ENCODE results near the gene DLG1. TPM values are rescaled to one million over a fixed set of nuclear protein-coding genes. Genes with fewer than 3 reads are reported as not detected.
"Not testable (repeated sequence)": the region's sequence is repeated elsewhere in the genome, so short reads cannot be mapped to it uniquely, and the experiment has no call there.

Gene DLG1
- polyA plus RNA-seq, 4 donors: 25.5 to 68.9 (median 39.7) TPM

DNA sequence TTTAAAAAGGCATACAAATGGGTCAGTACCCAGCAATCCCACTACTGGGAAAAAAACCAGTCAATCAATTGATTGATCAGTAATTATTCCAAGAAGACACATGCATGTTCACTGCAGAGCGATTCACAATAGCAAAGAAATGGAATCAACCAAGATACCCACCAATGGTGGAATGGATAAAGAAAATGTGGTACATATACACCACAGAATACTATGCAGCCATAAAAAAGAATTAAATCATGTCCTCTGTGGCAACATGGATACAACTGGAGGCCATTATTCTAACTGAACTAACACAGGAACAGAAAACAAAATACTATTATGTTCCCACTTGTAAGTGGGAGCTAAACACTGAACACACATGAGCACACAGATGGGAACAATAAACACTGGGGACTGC, 103.1 kb downstream of the DLG1 start:
- Histone ChIP-seq H3K4me3 (ENCODE audit: low read depth in 1 of 3, low read length in 3 of 3) (no peak overlapping the region), H3K9me3 (ENCODE audit: control insufficient read depth in 2 of 2, insufficient read depth in 1 of 2, low read depth in 1 of 2, low read length in 1 of 2) (no peaks in the 10 kb centered on the region), H3K4me1 (ENCODE audit: control insufficient read depth in 3 of 3, insufficient read depth in 2 of 3, low read depth in 1 of 3, low read length in 2 of 3) (no peaks in the 10 kb centered on the region), H3K27me3 (ENCODE audit: control insufficient read depth in 3 of 3, insufficient read depth in 3 of 3, low read length in 3 of 3) (no peaks in the 10 kb centered on the region), H3K36me3 (ENCODE audit: control insufficient read depth in 3 of 3, insufficient read depth in 2 of 3, low read depth in 1 of 3, low read length in 3 of 3) (peaks cover 0 to 13% (median 3%) of the 10 kb centered on the region in 3 donors), H3K27ac (ENCODE audit: low read depth in 1 of 3, low read length in 2 of 3) (no peak overlapping the region)
- WGBS, 3 donors: 97 to 100% (median 98%) methylated on average over 1 of the region's 1 CpG
- FAIRE-seq (no peak), DNase-seq (no peak)

DNA sequence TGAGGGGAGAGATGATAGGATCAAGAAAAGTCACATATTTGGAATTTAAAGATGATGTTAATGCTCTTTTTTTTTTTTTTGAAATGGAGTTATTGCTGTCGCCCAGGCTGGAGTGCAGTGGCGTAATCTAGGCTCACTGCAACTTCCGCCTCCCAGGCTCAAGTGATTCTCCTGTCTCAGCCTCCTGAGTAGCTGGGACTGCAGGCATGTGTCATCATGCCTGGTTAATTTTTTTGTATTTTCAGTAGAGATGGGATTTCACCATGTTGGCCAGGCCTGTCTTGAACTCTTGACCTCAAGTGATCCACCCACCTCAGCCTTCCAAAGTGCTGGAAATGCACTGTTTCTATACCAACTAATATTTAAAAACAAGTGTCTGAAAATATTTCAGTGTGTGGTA, 104.7 kb downstream of the DLG1 start:
- H3K9me3 ChIP-seq (ENCODE audit: control insufficient read depth in 2 of 2, insufficient read depth in 1 of 2, low read depth in 1 of 2, low read length in 1 of 2); H3K4me3 ChIP-seq (ENCODE audit: low read depth in 1 of 3, low read length in 3 of 3); DNase-seq; FAIRE-seq; H3K27ac ChIP-seq (ENCODE audit: low read depth in 1 of 3, low read length in 2 of 3); H3K4me1 ChIP-seq (ENCODE audit: control insufficient read depth in 3 of 3, insufficient read depth in 2 of 3, low read depth in 1 of 3, low read length in 2 of 3); H3K27me3 ChIP-seq (ENCODE audit: control insufficient read depth in 3 of 3, insufficient read depth in 3 of 3, low read length in 3 of 3): not testable (repeated sequence)
- peaks cover 0 to 13% (median 6%) of the 10 kb centered on the region in 3 donors for H3K36me3 ChIP-seq (ENCODE audit: control insufficient read depth in 3 of 3, insufficient read depth in 2 of 3, low read depth in 1 of 3, low read length in 3 of 3)
- WGBS, 3 donors: 97 to 100% (median 98%) methylated on average over 3 of the region's 3 CpGs

DNA sequence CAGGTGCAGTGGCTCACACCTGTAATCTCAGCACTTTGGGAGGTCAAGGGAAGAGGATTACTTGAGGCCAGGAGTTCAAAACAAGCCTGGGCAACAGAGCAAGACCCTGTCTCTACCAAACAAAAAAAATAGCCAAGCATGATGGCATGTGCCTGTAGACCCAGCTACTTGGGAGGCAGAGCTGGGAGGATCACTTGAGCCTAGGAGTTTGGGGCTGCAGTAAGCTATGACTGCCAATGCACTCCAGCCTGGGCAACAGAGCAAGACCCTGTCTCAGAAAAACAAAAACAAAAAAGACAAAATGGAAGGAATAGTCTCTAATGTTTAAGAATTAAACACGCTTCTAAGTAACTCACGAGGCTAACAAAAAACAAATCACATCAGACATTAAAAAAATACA, 106.5 kb downstream of the DLG1 start:
- Histone ChIP-seq H3K27me3 (ENCODE audit: control insufficient read depth in 3 of 3, insufficient read depth in 3 of 3, low read length in 3 of 3) (no peaks in the 10 kb centered on the region), H3K27ac (ENCODE audit: low read depth in 1 of 3, low read length in 2 of 3) (no peak overlapping the region), H3K9me3 (ENCODE audit: control insufficient read depth in 2 of 2, insufficient read depth in 1 of 2, low read depth in 1 of 2, low read length in 1 of 2) (no peaks in the 10 kb centered on the region), H3K36me3 (ENCODE audit: control insufficient read depth in 3 of 3, insufficient read depth in 2 of 3, low read depth in 1 of 3, low read length in 3 of 3) (peaks cover 0 to 9% (median 6%) of the 10 kb centered on the region in 3 donors), H3K4me1 (ENCODE audit: control insufficient read depth in 3 of 3, insufficient read depth in 2 of 3, low read depth in 1 of 3, low read length in 2 of 3) (no peaks in the 10 kb centered on the region), H3K4me3 (ENCODE audit: low read depth in 1 of 3, low read length in 3 of 3) (no peak overlapping the region)
- FAIRE-seq (no peak), DNase-seq (no peak)
- WGBS, 3 donors: 95 to 100% (median 98%) methylated on average over 2 of the region's 2 CpGs

DNA sequence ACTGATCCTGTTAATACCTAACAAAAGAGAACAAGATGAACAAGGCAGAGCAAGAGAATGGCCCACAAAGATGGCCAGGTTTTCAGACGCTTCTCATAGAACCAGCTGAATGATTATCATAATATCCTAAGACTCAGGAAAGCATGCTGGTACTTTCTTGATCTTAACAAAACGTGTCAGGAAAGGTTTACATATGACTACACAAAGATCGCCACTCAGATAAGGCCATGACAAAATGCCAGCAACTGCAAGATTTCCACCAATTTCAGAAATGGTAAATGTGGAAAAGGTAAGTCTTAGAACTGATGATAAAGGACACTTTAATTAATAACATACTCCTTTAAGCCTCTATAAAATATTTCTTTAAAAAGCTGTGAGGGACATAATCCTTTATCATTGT, 108.8 kb downstream of the DLG1 start:
- H3K36me3 ChIP-seq (ENCODE audit: control insufficient read depth in 3 of 3, insufficient read depth in 2 of 3, low read depth in 1 of 3, low read length in 3 of 3): peaks cover 0 to 9% (median 4%) of the 10 kb centered on the region in 3 donors
- 58 to 63% (median 60%) methylated on average over 3 of the region's 3 CpGs for WGBS, 3 donors
- no peak overlapping the region for H3K27ac ChIP-seq (ENCODE audit: low read depth in 1 of 3, low read length in 2 of 3)
- H3K27me3 ChIP-seq (ENCODE audit: control insufficient read depth in 3 of 3, insufficient read depth in 3 of 3, low read length in 3 of 3): no peaks in the 10 kb centered on the region
- no peaks in the 10 kb centered on the region for H3K4me1 ChIP-seq (ENCODE audit: control insufficient read depth in 3 of 3, insufficient read depth in 2 of 3, low read depth in 1 of 3, low read length in 2 of 3)
- no peak for FAIRE-seq
- H3K9me3 ChIP-seq (ENCODE audit: control insufficient read depth in 2 of 2, insufficient read depth in 1 of 2, low read depth in 1 of 2, low read length in 1 of 2): no peaks in the 10 kb centered on the region
- no peak for DNase-seq
- H3K4me3 ChIP-seq (ENCODE audit: low read depth in 1 of 3, low read length in 3 of 3): no peak overlapping the region

DNA sequence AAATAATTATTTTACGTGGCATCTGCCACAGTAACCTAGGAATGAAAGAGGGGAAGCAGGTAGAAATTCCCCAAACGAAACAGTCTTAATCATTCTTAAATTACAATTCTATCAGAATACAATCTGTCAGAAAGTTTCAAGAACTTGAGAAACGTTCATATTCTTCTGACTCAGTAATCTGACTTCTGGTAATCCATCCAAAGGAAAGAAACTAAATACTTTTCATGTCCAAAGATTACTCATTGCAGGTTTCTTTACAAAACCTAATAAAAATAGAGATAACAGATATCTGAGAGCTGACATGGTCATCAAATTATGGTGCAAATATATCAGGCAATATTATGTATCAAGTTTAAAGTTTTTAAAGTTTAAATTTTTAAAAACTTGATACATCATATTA, 109.4 kb downstream of the DLG1 start:
- Histone ChIP-seq H3K36me3 (ENCODE audit: control insufficient read depth in 3 of 3, insufficient read depth in 2 of 3, low read depth in 1 of 3, low read length in 3 of 3) (peaks cover 0 to 9% (median 4%) of the 10 kb centered on the region in 3 donors), H3K9me3 (ENCODE audit: control insufficient read depth in 2 of 2, insufficient read depth in 1 of 2, low read depth in 1 of 2, low read length in 1 of 2) (no peaks in the 10 kb centered on the region), H3K27ac (ENCODE audit: low read depth in 1 of 3, low read length in 2 of 3) (no peak overlapping the region), H3K4me3 (ENCODE audit: low read depth in 1 of 3, low read length in 3 of 3) (no peak overlapping the region), H3K4me1 (ENCODE audit: control insufficient read depth in 3 of 3, insufficient read depth in 2 of 3, low read depth in 1 of 3, low read length in 2 of 3) (no peaks in the 10 kb centered on the region), H3K27me3 (ENCODE audit: control insufficient read depth in 3 of 3, insufficient read depth in 3 of 3, low read length in 3 of 3) (no peaks in the 10 kb centered on the region)
- DNase-seq: no peak
- 56 to 66% (median 64%) methylated on average over 3 of the region's 3 CpGs for WGBS, 3 donors
- FAIRE-seq: no peak

DNA sequence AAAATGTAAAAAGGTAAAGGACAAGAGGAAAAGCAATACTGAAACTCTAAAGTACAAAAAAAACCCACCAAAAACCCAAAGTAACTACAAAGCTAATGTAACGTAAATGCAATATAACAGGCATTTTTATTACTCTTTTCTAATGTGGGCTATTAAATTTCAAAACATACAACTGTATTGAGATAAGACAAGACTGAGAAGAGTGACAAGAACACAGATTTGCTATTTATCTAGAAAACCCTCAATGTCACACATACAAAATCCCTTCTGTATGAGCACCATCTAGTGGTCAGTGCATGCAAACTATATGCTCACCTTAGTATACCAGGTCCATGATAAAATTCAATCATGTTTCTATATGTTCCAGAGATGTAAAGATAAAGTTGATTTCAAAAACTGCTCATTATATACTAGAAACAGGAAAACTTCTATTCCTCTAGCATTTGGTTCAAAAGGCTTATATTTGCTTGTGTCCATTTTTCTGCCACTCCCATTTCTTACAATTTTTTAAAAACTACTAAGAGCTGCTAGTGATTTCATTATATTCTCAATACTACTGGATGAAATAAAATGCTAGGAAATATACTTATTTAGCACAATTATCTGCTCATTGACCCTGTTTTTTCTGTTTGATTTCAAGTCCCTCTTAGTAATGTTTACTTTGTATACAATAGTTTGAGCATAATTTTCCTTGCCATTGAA, 111.4 kb downstream of the DLG1 start:
- Histone ChIP-seq H3K27ac (ENCODE audit: low read depth in 1 of 3, low read length in 2 of 3) (no peak overlapping the region), H3K36me3 (ENCODE audit: control insufficient read depth in 3 of 3, insufficient read depth in 2 of 3, low read depth in 1 of 3, low read length in 3 of 3) (peaks cover 0 to 10% (median 4%) of the 10 kb centered on the region in 3 donors), H3K9me3 (ENCODE audit: control insufficient read depth in 2 of 2, insufficient read depth in 1 of 2, low read depth in 1 of 2, low read length in 1 of 2) (no peaks in the 10 kb centered on the region), H3K4me1 (ENCODE audit: control insufficient read depth in 3 of 3, insufficient read depth in 2 of 3, low read depth in 1 of 3, low read length in 2 of 3) (no peaks in the 10 kb centered on the region), H3K4me3 (ENCODE audit: low read depth in 1 of 3, low read length in 3 of 3) (no peak overlapping the region), H3K27me3 (ENCODE audit: control insufficient read depth in 3 of 3, insufficient read depth in 3 of 3, low read length in 3 of 3) (no peaks in the 10 kb centered on the region)
- peak; percentile 44 for FAIRE-seq
- DNase-seq: peak; percentile 60 to 71
- 25 to 60% (median 42%) methylated on average over 1 of the region's 1 CpG for WGBS, 3 donors

DNA sequence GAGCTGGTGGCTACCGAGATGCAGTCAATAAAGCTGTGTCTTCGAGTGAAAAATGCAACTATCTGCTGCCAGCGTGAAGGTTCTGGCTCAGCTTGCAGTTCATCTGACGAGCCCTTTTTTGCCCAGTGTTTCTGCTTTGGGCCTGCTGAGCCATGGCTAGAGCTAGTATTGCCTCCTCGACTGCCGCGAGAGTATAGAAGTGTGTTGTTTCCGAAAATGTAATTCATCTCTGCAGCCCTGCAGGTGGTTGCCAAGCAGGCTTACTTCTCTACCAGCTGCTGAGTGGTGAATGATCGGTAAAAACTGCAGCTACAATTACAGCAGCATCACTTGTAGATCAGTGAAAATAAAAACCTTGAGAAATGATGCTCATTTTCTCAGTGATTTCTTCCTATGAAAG, 114.8 kb downstream of the DLG1 start:
- no peak overlapping the region for H3K27ac ChIP-seq (ENCODE audit: low read depth in 1 of 3, low read length in 2 of 3)
- H3K9me3 ChIP-seq (ENCODE audit: control insufficient read depth in 2 of 2, insufficient read depth in 1 of 2, low read depth in 1 of 2, low read length in 1 of 2): no peaks in the 10 kb centered on the region
- H3K4me1 ChIP-seq (ENCODE audit: control insufficient read depth in 3 of 3, insufficient read depth in 2 of 3, low read depth in 1 of 3, low read length in 2 of 3): peaks cover 0 to 3% (median 3%) of the 10 kb centered on the region in 3 donors
- DNase-seq (no peak), FAIRE-seq (no peak)
- H3K27me3 ChIP-seq (ENCODE audit: control insufficient read depth in 3 of 3, insufficient read depth in 3 of 3, low read length in 3 of 3): no peaks in the 10 kb centered on the region
- H3K36me3 ChIP-seq (ENCODE audit: control insufficient read depth in 3 of 3, insufficient read depth in 2 of 3, low read depth in 1 of 3, low read length in 3 of 3): peaks cover 0 to 4% (median 0%) of the 10 kb centered on the region in 3 donors
- no peak overlapping the region for H3K4me3 ChIP-seq (ENCODE audit: low read depth in 1 of 3, low read length in 3 of 3)
- WGBS, 3 donors: 89 to 92% (median 90%) methylated on average over 9 of the region's 9 CpGs

DNA sequence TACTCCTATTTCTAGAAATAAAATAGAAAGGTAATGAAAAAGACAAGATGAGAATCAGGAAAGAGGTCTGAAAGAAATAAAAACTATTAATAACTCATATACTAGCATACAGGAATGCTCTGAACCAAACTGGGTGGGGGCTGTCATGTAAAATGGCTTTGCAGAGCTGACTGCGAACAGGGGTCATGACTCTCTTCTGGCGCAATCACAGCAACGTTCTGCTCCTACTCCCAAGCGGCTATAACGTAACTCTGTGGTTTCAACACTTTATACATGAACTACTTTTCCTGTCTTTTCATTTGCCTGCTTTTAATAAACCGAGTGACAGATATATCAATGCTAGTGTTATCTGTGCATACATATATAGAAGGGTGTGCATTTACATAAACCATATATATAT, 116.7 kb downstream of the DLG1 start:
- Histone ChIP-seq H3K9me3 (ENCODE audit: control insufficient read depth in 2 of 2, insufficient read depth in 1 of 2, low read depth in 1 of 2, low read length in 1 of 2) (no peaks in the 10 kb centered on the region), H3K27ac (ENCODE audit: low read depth in 1 of 3, low read length in 2 of 3) (no peak overlapping the region), H3K4me3 (ENCODE audit: low read depth in 1 of 3, low read length in 3 of 3) (no peak overlapping the region), H3K4me1 (ENCODE audit: control insufficient read depth in 3 of 3, insufficient read depth in 2 of 3, low read depth in 1 of 3, low read length in 2 of 3) (peaks cover 0 to 3% (median 3%) of the 10 kb centered on the region in 3 donors), H3K27me3 (ENCODE audit: control insufficient read depth in 3 of 3, insufficient read depth in 3 of 3, low read length in 3 of 3) (no peaks in the 10 kb centered on the region), H3K36me3 (ENCODE audit: control insufficient read depth in 3 of 3, insufficient read depth in 2 of 3, low read depth in 1 of 3, low read length in 3 of 3) (peaks cover 0 to 4% (median 2%) of the 10 kb centered on the region in 3 donors)
- DNase-seq: no peak
- FAIRE-seq: no peak
- 73 to 85% (median 79%) methylated on average over 6 of the region's 6 CpGs for whole genome bisulfite sequencing, 3 donors

DNA sequence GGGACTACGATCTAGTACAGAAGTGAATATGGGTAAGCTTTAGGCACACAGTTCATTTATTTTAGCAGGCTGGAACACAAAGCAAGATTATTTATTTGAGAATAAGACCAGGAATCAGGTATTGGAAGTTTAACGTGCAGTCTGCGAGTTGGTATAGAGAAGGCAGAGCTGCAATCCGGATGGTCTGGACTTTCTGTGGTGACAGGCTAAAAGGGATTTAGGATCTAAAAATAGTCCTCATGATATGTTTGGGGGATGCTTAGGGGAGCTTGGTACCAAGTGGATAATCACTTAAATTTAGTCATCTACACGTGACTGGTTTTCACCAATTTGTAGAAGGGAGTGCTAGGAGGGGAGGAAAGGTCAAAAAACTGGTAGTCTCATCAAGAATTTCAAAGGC, 119.4 kb downstream of the DLG1 start:
- Histone ChIP-seq H3K4me1 (ENCODE audit: control insufficient read depth in 3 of 3, insufficient read depth in 2 of 3, low read depth in 1 of 3, low read length in 2 of 3) (peaks cover 0 to 3% (median 3%) of the 10 kb centered on the region in 3 donors), H3K9me3 (ENCODE audit: control insufficient read depth in 2 of 2, insufficient read depth in 1 of 2, low read depth in 1 of 2, low read length in 1 of 2) (no peaks in the 10 kb centered on the region), H3K36me3 (ENCODE audit: control insufficient read depth in 3 of 3, insufficient read depth in 2 of 3, low read depth in 1 of 3, low read length in 3 of 3) (peaks cover 0 to 4% (median 2%) of the 10 kb centered on the region in 3 donors), H3K27me3 (ENCODE audit: control insufficient read depth in 3 of 3, insufficient read depth in 3 of 3, low read length in 3 of 3) (no peaks in the 10 kb centered on the region), H3K4me3 (ENCODE audit: low read depth in 1 of 3, low read length in 3 of 3) (no peak overlapping the region), H3K27ac (ENCODE audit: low read depth in 1 of 3, low read length in 2 of 3) (no peak overlapping the region)
- 94 to 96% (median 96%) methylated on average over 5 of the region's 5 CpGs for WGBS, 3 donors
- FAIRE-seq: no peak
- no peak for DNase-seq

All from small intestine (tissue), 7 donors.